Keratinocyte (primary cell): Measurements from ENCODE around the gene LHFPL3. TPM values are rescaled to one million over a fixed set of nuclear protein-coding genes. Genes with fewer than 3 reads are reported as not detected.

Source experiments
- DNase-seq: peaks from one replicate; pipeline ENCODE4 v3.0.0-alpha.2; 2011; ENCODE audit warnings: low read depth, missing footprints, low spot score
- FAIRE-seq: peaks from 2 replicates; lab custom pipeline; 2011; peaks lifted over from hg19 to GRCh38; lab: Jason Lieb, UNC
- H2AFZ ChIP-seq: 2 replicates; pipeline ENCODE4 v1.6.0; 2012; ENCODE audit warnings: low read length, control low read depth, inconsistent platforms; ENCODE audit not compliant: control insufficient read depth
- H3K27ac ChIP-seq: 2 replicates; pipeline ENCODE4 v1.5.1; 2011; ENCODE audit warnings: low read length; ENCODE audit not compliant: control insufficient read depth, insufficient read depth
- H3K27me3 ChIP-seq: 3 replicates; pipeline ENCODE4 v1.6.0; 2011; ENCODE audit warnings: low read length; ENCODE audit not compliant: control insufficient read depth, insufficient read depth; ENCODE audit errors: extremely low read depth
- H3K36me3 ChIP-seq, 2 experiments: 2 replicates in 1 of 2; 3 replicates in 1 of 2; pipeline ENCODE4 v1.5.1; 2011; ENCODE audit warnings: low read length in 2 of 2, mild to moderate bottlenecking in 1 of 2; ENCODE audit not compliant: control insufficient read depth in 2 of 2, insufficient read depth in 2 of 2; ENCODE audit errors: extremely low read depth in 1 of 2
- H3K4me1 ChIP-seq: 3 replicates; pipeline ENCODE4 v1.5.1; 2011; ENCODE audit warnings: low read length; ENCODE audit not compliant: control insufficient read depth, insufficient read depth; ENCODE audit errors: extremely low read depth
- H3K4me2 ChIP-seq: 3 replicates; pipeline ENCODE4 v1.6.0; 2011; ENCODE audit warnings: low read depth, low read length; ENCODE audit not compliant: control insufficient read depth, insufficient read depth; ENCODE audit errors: extremely low read depth
- H3K4me3 ChIP-seq, 3 experiments: fragments of 200-600 bp in 1 of 3; sonication (generic) in 1 of 3; 2 replicates in 2 of 3; 3 replicates in 1 of 3; pipeline ENCODE4 v1.5.1; 2011 to 2016; ENCODE audit warnings: low read length in 3 of 3, mild to moderate bottlenecking in 3 of 3, control low read depth in 2 of 3, inconsistent platforms in 1 of 3, low read depth in 1 of 3, mixed read lengths in 1 of 3, mixed run types in 1 of 3, moderate library complexity in 1 of 3; ENCODE audit not compliant: control insufficient read depth in 2 of 3, insufficient read depth in 2 of 3; ENCODE audit errors: extremely low read depth in 1 of 3
- H3K79me2 ChIP-seq: 2 replicates; pipeline ENCODE4 v1.6.0; 2012; ENCODE audit warnings: low read length; ENCODE audit not compliant: control insufficient read depth, insufficient read depth
- H3K9ac ChIP-seq: 3 replicates; pipeline ENCODE4 v1.6.0; 2011; ENCODE audit warnings: low read length; ENCODE audit not compliant: control insufficient read depth, insufficient read depth; ENCODE audit errors: extremely low read depth
- H3K9me1 ChIP-seq: 3 replicates; pipeline ENCODE4 v1.6.0; 2011; ENCODE audit warnings: low read length; ENCODE audit not compliant: control insufficient read depth, insufficient read depth; ENCODE audit errors: extremely low read depth
- H3K9me3 ChIP-seq: 2 replicates; pipeline ENCODE4 v1.5.1; 2012; ENCODE audit warnings: low read depth, low read length; ENCODE audit not compliant: control insufficient read depth
- H4K20me1 ChIP-seq: 3 replicates; pipeline ENCODE4 v1.6.0; 2011; ENCODE audit warnings: low read length; ENCODE audit not compliant: control insufficient read depth, insufficient read depth; ENCODE audit errors: extremely low read depth
- CTCF ChIP-seq, 3 experiments: IDR thresholded peaks in 1 of 3; conservative IDR thresholded peaks in 1 of 3; optimal IDR thresholded peaks in 1 of 3; 2 replicates in 2 of 3; 3 replicates in 1 of 3; pipeline versions ENCODE3 to v1.5.1; 2011; ENCODE audit warnings: low read length in 3 of 3, mild to moderate bottlenecking in 3 of 3, moderate library complexity in 2 of 3, control low read depth in 1 of 3, inconsistent platforms in 1 of 3; ENCODE audit not compliant: insufficient read depth in 2 of 3; ENCODE audit errors: extremely low read depth in 1 of 3
- EZH2 ChIP-seq: IDR thresholded peaks from one replicate; pipeline ENCODE4 v1.6.1; 2012; ENCODE audit warnings: inconsistent platforms, mild to moderate bottlenecking, low read length, moderate library complexity
- dilution Hi-C: fragments of 300-500 bp; cut with MboI; formaldehyde crosslinking; loops from one replicate; pipeline ENCODE4 v1.7.0; 2020; ENCODE audit warnings: low sequenced_read_pairs; ENCODE audit not compliant: extremely low pct_ligation_motif_present
- polyA plus RNA-seq, 5 experiments: library from polyadenylated mRNA; depleted of rRNA in 3 of 5; stranded (reverse) in 3 of 5; stranded (forward) in 1 of 5; unstranded in 1 of 5; fragments of >200 nt; gene quantifications; 1 replicate in 1 of 5; 2 replicates in 3 of 5; 3 replicates in 1 of 5; pipeline versions ENCODE4 v1.2.1 to v1.2.3, GENCODE V29; 2011 to 2012; ENCODE audit warnings: missing spikeins in 2 of 5, low read depth in 1 of 5, low replicate concordance in 1 of 5

The LHFPL3 gene
- polyA plus RNA-seq, 1 donor (not counting 4 experiments of a cell fraction or from before 2014, with no cell fraction given): not detected

GRCh38 chr7:104299777-104300176 is 28.6 kb upstream of the LHFPL3 start:
- Histone ChIP-seq H2AFZ (no peak overlapping the region), H3K9ac (no peak overlapping the region), H3K4me2 (no peak overlapping the region), H3K27me3 (no peaks in the 10 kb centered on the region), H3K4me3 (no peak overlapping the region), H4K20me1 (no peaks in the 10 kb centered on the region), H3K79me2 (no peaks in the 10 kb centered on the region), H3K4me1 (no peaks in the 10 kb centered on the region), H3K36me3 (no peaks in the 10 kb centered on the region), H3K9me1 (no peaks in the 10 kb centered on the region), H3K9me3 (no peaks in the 10 kb centered on the region), H3K27ac (no peak overlapping the region)
- TF ChIP-seq CTCF (optimal IDR thresholded peaks at IDR 0.05 in 1 of 3, IDR thresholded peaks at IDR 0.05 in 1 of 3, conservative IDR thresholded peaks at IDR 0.05 in 1 of 3; ENCODE audit: extremely low read depth in 1 of 3, insufficient read depth in 2 of 3, low read length in 3 of 3): no peak
- TF ChIP-seq EZH2: no peak
- FAIRE-seq: no peak
- dilution Hi-C loops: loop anchor here (5.0 kb wide), 1 partner anchor 63 kb away; no protein-coding TSS in a partner anchor
- DNase-seq: no peak

GRCh38 chr7:104306793-104307192 is 21.6 kb upstream of the LHFPL3 start:
- H3K9me1 ChIP-seq: no peaks in the 10 kb centered on the region
- no peaks in the 10 kb centered on the region for H3K4me1 ChIP-seq
- no peak overlapping the region for H3K27ac ChIP-seq
- no peaks in the 10 kb centered on the region for H3K36me3 ChIP-seq
- H3K4me2 ChIP-seq: no peak overlapping the region
- no peak for DNase-seq
- H3K79me2 ChIP-seq: no peaks in the 10 kb centered on the region
- H3K9ac ChIP-seq: no peak overlapping the region
- H3K9me3 ChIP-seq: no peaks in the 10 kb centered on the region
- no peak for FAIRE-seq
- dilution Hi-C loops: no loop called here
- no peaks in the 10 kb centered on the region for H4K20me1 ChIP-seq
- H2AFZ ChIP-seq: no peak overlapping the region
- TF ChIP-seq CTCF (optimal IDR thresholded peaks at IDR 0.05 in 1 of 3, IDR thresholded peaks at IDR 0.05 in 1 of 3, conservative IDR thresholded peaks at IDR 0.05 in 1 of 3; ENCODE audit: extremely low read depth in 1 of 3, insufficient read depth in 2 of 3, low read length in 3 of 3): no peak
- no peak for TF ChIP-seq EZH2
- H3K4me3 ChIP-seq: no peak overlapping the region
- H3K27me3 ChIP-seq: no peaks in the 10 kb centered on the region
